ENCODE measurements around the gene RAB8B.

The RAB8B gene

GRCh38 chr15:63264688-63265293 is 75.4 kb downstream of the RAB8B start:
- TF ChIP-seq CTCF (conservative IDR thresholded peaks at IDR 0.05; ENCODE audit: low read length) = no peak
- peak; percentile 82 for DNase-seq (ENCODE audit: low read depth)
- no peak overlapping the region for H3K4me3 ChIP-seq (ENCODE audit: low read length)

- DNase-seq (ENCODE audit: low read depth) = peak; percentile 11
- TF ChIP-seq CTCF (conservative IDR thresholded peaks at IDR 0.05; ENCODE audit: low read length) = no peak
- H3K4me3 ChIP-seq (ENCODE audit: low read length) = no peak overlapping the region
Measured at GRCh38 chr15:63274427-63274826, 85.0 kb downstream of the RAB8B start.

DNA sequence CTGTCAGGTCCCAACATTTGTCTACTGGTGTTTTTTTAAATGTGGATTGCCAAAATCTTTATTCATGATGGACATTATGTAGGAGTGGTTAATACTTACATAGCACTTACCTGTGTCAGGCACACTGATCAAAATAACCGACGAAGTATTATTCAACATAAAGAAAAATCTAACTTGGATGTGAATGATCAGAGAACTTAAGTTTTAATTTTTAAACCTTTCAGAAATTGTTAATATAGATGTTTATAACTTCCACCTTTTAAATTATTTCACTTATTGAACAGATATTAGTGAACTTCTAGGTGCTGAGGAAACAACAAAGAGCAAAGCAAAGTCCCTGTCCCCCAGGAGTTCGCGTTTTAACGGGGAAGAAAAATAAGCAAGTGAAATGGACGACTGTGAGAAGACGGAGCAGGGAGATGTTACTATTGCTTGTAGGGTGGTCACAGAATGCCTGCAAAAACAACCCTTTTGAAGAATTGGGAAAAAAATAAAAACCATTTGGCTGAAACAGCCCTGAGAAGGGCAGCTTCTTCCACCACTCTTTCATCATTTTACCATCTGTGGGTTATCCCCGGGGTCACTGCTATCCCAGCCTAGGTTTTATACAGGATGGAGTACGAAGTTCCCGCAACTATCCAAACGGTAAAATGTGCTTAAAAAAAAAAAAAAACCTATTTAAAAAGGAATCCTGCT is 87.1 kb downstream of the RAB8B start:
- peak overlapping the region; percentile 66 for H3K4me3 ChIP-seq (ENCODE audit: low read length)
- no peak for TF ChIP-seq CTCF (conservative IDR thresholded peaks at IDR 0.05; ENCODE audit: low read length)
- DNase-seq (ENCODE audit: low read depth) = peak; percentile 46

DNA sequence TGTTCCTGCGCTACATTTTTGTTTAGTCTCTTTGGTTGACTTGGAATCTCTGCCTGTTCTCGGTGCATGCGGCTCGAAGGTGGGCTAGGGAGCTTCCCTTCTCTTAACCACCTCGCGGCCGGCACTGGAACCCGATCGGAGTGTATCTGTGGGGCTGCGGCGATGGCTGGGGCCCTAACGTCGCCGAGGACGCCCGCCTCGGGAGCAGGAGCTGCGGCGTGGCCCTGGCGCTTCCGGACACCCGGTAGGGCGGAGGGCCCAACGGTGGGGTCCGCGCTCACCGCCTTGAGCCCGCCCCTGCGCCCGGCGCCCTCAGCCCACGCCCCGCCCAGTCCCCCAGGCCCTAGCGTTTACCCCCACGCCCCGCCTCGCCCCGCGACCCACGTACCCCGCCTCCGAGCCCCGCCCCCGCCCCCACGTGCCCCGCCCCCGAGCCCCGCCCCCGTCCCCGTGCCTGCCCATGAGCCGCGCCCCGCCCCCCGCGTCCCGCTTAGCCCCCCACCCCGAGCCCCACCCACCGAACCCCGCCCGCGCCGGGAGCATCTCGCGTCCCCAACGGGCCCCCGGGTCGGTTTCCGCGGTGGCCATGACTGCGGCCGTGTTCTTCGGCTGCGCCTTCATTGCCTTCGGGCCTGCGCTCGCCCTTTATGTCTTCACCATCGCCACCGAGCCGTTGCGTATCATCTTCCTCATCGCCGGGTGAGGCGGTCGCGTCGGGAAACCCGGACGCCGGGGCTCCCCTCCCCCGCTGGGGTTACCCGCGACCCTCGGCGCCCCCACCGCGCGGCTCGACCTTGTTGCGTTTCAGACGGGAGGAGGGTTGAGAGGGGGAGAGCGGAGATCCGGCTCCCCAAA is 87.9 kb downstream of the RAB8B start, which contains the start of gene APH1B:
Gene APH1B (plus strand): TSS at position 568 of the 855 bp plus-strand sequence. CDS start 19 bp downstream, at position 587.
- H3K4me3 ChIP-seq (ENCODE audit: low read length) = peak within 1 kb of the TSS; percentile 83
- TF ChIP-seq CTCF (conservative IDR thresholded peaks at IDR 0.05; ENCODE audit: low read length) = peak; percentile 24
- DNase-seq (ENCODE audit: low read depth) = peak; percentile 66

DNA sequence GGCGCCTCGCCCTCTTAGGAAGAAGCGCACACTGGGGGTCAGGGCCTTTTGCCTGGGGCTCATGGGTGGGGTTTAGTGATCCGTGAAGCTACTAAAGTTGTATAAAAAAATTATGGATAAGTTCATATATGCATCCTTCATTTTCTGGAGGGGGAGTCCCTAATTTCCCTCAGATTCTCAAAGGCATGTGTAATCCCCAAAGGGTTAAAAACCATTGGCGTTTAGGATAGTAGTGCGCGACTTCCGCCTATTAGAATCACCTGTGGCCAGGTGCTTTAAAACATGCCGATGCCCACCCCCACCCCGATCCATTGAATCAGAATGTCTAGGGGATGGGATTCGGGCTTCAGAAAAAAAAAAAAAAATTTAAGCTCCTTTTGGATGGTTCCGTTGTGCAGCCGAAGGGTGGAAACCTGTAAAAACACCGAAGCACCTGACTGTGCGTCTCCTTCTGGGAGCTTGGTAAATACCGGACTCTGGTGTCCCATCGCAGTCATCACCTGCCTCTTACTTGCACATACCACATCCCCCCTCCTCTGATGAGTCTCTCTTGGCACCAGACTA is 88.6 kb downstream of the RAB8B start:
- no peak for TF ChIP-seq CTCF (conservative IDR thresholded peaks at IDR 0.05; ENCODE audit: low read length)
- DNase-seq (ENCODE audit: low read depth) = no peak
- H3K4me3 ChIP-seq (ENCODE audit: low read length) = peak overlapping the region; percentile 83

DNA sequence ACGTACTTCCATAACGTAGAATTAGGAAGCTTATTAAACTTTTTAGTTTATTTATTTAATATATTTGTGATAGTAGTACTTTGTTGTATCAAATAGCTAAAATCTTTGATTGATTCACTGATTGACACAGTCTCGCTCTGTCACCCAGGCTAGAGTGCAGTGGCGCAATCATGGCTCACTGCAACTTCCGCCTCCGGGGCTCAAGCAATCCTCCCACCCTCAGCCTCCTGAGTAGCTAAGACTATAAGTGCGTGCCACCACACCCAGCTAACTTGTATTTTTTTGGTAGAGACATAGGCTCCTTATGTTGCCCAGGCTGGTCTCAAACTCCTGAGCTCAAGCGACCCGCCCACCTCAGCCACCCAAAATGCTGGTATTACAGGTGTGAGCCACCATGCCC is 93.7 kb downstream of the RAB8B start:
- TF ChIP-seq CTCF (conservative IDR thresholded peaks at IDR 0.05; ENCODE audit: low read length) = no peak
- H3K4me3 ChIP-seq (ENCODE audit: low read length) = no peak overlapping the region
- no peak for DNase-seq (ENCODE audit: low read depth)

All from AG10803 (cell line).